ENCODE results near the gene CYP24A1.

CYP24A1 gene

GRCh38 chr20:54188132-54188849, 14.5 kb upstream of the CYP24A1 start:
- no peak for TF ChIP-seq CTCF (IDR thresholded peaks at IDR 0.05; ENCODE audit: control insufficient read depth, insufficient read depth, low read depth, low read length, missing control alignments)
- DNase-seq (ENCODE audit: low read depth) = no peak
- H3K4me3 ChIP-seq (ENCODE audit: control insufficient read depth, low read depth, low read length) = no peak overlapping the region

- no peak overlapping the region for H3K4me3 ChIP-seq (ENCODE audit: control insufficient read depth, low read depth, low read length)
- TF ChIP-seq CTCF (IDR thresholded peaks at IDR 0.05; ENCODE audit: control insufficient read depth, insufficient read depth, low read depth, low read length, missing control alignments) = no peak
- DNase-seq (ENCODE audit: low read depth) = no peak
These were observed 11.3 kb upstream of the CYP24A1 start for GRCh38 chr20:54184904-54185626.

GRCh38 chr20:54184071-54184470, 10.3 kb upstream of the CYP24A1 start:
- no peak overlapping the region for H3K4me3 ChIP-seq (ENCODE audit: control insufficient read depth, low read depth, low read length)
- no peak for DNase-seq (ENCODE audit: low read depth)
- no peak for TF ChIP-seq CTCF (IDR thresholded peaks at IDR 0.05; ENCODE audit: control insufficient read depth, insufficient read depth, low read depth, low read length, missing control alignments)

- no peak overlapping the region for H3K4me3 ChIP-seq (ENCODE audit: control insufficient read depth, low read depth, low read length)
- no peak for TF ChIP-seq CTCF (IDR thresholded peaks at IDR 0.05; ENCODE audit: control insufficient read depth, insufficient read depth, low read depth, low read length, missing control alignments)
- DNase-seq (ENCODE audit: low read depth) = no peak
These were observed 7.1 kb upstream of the CYP24A1 start for GRCh38 chr20:54180931-54181330.

- H3K4me3 ChIP-seq (ENCODE audit: control insufficient read depth, low read depth, low read length) = no peak overlapping the region
- DNase-seq (ENCODE audit: low read depth) = no peak
- no peak for TF ChIP-seq CTCF (IDR thresholded peaks at IDR 0.05; ENCODE audit: control insufficient read depth, insufficient read depth, low read depth, low read length, missing control alignments)
These were observed 6.2 kb upstream of the CYP24A1 start for GRCh38 chr20:54179946-54180345.

GRCh38 chr20:54178256-54178655, 4.5 kb upstream of the CYP24A1 start:
- H3K4me3 ChIP-seq (ENCODE audit: control insufficient read depth, low read depth, low read length) = no peak overlapping the region
- DNase-seq (ENCODE audit: low read depth) = no peak
- TF ChIP-seq CTCF (IDR thresholded peaks at IDR 0.05; ENCODE audit: control insufficient read depth, insufficient read depth, low read depth, low read length, missing control alignments) = no peak

Data from AG09309 (cell line).